ENCODE results near the gene STRN4.

Gene STRN4

GRCh38 chr19:46691948-46692347 lies 54.3 kb downstream of the STRN4 start:
- no peak for TF ChIP-seq POLR2A (IDR thresholded peaks at IDR 0.05; ENCODE audit: low read depth, low read length)
- FAIRE-seq (no peak), DNase-seq (ENCODE audit: insufficient read length, low spot score) (no peak)

GRCh38 chr19:46691104-46691503 lies 55.1 kb downstream of the STRN4 start:
- DNase-seq (ENCODE audit: insufficient read length, low spot score) (no peak), FAIRE-seq (no peak)
- no peak for TF ChIP-seq POLR2A (IDR thresholded peaks at IDR 0.05; ENCODE audit: low read depth, low read length)

- FAIRE-seq (no peak), DNase-seq (ENCODE audit: insufficient read length, low spot score) (no peak)
- no peak for TF ChIP-seq POLR2A (IDR thresholded peaks at IDR 0.05; ENCODE audit: low read depth, low read length)
Measured at GRCh38 chr19:46689358-46689757, 56.9 kb downstream of the STRN4 start.

- FAIRE-seq = no peak
- DNase-seq (ENCODE audit: insufficient read length, low spot score) = no peak
- TF ChIP-seq POLR2A (IDR thresholded peaks at IDR 0.05; ENCODE audit: low read depth, low read length) = no peak
Measured at GRCh38 chr19:46687438-46688145, 58.7 kb downstream of the STRN4 start.

GRCh38 chr19:46685189-46685588 lies 61.1 kb downstream of the STRN4 start:
- DNase-seq (ENCODE audit: insufficient read length, low spot score) (no peak), FAIRE-seq (no peak)
- TF ChIP-seq POLR2A (IDR thresholded peaks at IDR 0.05; ENCODE audit: low read depth, low read length) = no peak

- no peak for FAIRE-seq
- DNase-seq (ENCODE audit: insufficient read length, low spot score) = no peak
- no peak for TF ChIP-seq POLR2A (IDR thresholded peaks at IDR 0.05; ENCODE audit: low read depth, low read length)
Measured at GRCh38 chr19:46678110-46678732, 68.0 kb downstream of the STRN4 start.

GRCh38 chr19:46674416-46675178 lies 71.7 kb downstream of the STRN4 start:
- no peak for FAIRE-seq
- no peak for TF ChIP-seq POLR2A (IDR thresholded peaks at IDR 0.05; ENCODE audit: low read depth, low read length)
- no peak for DNase-seq (ENCODE audit: insufficient read length, low spot score)

GRCh38 chr19:46670813-46671212 lies 75.4 kb downstream of the STRN4 start:
- TF ChIP-seq POLR2A (IDR thresholded peaks at IDR 0.05; ENCODE audit: low read depth, low read length) = no peak
- FAIRE-seq = no peak
- DNase-seq (ENCODE audit: insufficient read length, low spot score) = no peak

All from H54 (cell line).